ENCODE measurements around the gene HDAC3.
A peak's percentile ranks its signal among the peaks of the same experiment; 100 is the strongest.

Gene HDAC3

GRCh38 chr5:141598391-141599345 is 38.0 kb downstream of the HDAC3 start:
- DNase-seq, result no peak

DNA sequence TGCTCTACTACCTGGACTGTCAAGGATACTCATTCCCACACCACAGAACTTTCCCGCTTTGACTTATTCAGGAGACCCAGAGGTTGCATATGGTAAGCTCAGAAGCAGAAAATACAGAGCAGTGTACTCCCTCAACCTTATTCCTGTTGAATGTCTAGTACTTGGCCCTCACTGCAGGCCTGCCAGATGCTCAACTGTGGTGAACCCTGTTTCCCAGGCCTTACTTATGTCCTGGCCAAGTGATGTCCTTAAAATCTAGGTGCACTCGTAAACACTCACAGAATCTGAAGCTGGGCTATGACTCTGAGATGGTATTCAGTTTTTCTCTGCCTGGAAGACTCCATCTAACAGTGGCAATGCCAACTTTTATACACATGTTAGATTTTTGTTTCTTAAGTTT is 38.8 kb downstream of the HDAC3 start:
- no peak for DNase-seq

DNA sequence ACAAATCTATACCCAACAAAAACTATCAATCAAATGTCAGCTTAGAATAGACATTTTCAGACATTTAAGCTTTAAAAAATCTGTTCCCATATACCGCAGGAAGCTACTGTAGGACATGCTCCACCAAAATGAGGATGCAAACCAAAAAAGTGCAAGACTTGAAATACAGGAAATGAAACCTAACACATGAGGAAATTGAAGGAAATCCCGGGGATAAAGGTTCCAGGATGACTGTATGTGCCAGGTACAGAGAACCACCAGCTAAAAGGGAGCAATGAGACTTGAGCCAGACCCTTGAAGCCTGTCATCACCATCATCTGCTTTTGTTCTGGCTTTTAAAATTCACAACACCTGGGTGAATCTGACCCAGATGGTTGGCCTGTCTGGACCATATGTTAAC is 39.3 kb downstream of the HDAC3 start:
- no peak for DNase-seq

DNA sequence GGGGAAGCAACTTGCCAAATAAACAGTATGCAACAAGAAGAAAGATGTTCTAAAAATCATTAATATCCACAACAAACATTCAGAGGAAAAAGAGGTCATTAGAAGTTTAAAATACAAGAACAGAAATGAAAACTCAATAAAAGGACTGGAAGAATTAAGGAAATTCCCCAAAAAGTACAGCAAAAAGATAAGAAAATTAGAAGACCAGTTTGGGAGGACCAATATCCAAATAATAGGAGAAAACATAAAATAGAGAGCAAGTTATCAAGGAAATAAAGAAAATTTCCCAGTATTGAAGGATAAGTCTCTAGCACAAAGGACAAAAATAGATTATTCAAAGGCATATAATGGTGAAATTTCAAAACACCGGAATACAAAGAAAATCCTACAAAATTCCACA is 39.8 kb downstream of the HDAC3 start:
- no peak for DNase-seq

DNA sequence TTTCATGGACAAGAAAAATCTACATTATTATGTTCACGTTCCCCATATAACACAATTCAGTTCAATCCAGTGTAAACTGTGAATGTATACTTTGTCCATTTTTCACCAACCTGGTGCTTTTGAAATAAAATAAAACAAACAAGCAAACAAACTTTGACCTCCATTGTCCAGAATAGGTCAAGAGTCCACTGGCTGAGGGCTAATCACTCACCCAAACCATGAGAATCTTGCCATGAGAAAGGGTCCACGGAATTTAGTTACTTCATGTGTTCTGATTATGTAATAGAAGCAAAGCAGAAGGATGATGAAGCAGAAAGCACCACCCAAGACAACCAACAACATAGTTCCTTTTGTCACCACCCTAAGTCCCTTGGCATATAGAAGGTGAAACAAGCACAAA is 46.5 kb downstream of the HDAC3 start:
- no peak for DNase-seq

DNA sequence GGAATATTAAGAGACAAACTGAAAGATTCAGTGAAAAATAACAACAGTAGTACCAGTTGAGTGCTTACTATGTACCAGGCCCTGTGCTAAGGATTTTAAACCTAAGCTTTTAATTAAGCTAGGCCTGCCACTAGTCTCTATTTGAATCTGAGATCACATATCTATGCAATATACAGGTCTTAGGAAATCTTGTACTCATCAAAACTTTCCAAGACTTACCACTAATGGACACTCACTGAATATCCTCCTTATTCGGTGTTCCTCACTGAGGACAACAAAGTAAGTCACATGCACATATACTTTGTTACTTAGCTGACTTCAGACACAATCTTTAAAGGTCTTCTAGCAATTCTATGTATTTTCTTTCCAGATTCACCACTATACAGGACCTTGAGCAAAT is 50.4 kb downstream of the HDAC3 start:
- DNase-seq, result no peak

DNA sequence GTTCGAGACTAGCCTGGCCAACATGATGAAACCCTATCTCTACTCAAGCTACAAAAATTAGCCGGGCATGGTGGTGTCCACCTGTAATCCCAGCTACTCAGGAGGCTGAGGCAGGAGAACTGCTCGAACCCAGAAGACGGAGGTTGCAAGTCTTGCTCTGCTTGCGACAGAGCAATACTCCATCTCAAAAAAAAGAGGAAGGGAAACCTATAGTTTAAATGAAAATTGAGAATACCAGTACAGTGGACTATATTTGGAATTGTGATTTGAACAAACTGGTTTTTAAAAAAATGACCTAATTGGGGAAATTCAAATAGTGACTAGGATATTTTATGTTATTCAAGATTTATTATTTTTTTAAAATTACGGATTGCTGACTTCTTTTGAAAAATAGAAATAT is 51.1 kb downstream of the HDAC3 start:
- no peak for DNase-seq

GRCh38 chr5:141574122-141574510 is 62.5 kb downstream of the HDAC3 start:
- DNase-seq, result peak; percentile 6

- DNase-seq, result no peak
Observed at GRCh38 chr5:141573489-141574121, 63.0 kb downstream of the HDAC3 start.

Measured in NCI-H1436 (cell line).